ENCODE measurements around the gene CACNA2D3. TPM values are rescaled to one million over a fixed set of nuclear protein-coding genes. Genes with fewer than 3 reads are reported as not detected.

CACNA2D3 gene
- total RNA-seq, 2 experiments from 2014 or later = not detected

DNA sequence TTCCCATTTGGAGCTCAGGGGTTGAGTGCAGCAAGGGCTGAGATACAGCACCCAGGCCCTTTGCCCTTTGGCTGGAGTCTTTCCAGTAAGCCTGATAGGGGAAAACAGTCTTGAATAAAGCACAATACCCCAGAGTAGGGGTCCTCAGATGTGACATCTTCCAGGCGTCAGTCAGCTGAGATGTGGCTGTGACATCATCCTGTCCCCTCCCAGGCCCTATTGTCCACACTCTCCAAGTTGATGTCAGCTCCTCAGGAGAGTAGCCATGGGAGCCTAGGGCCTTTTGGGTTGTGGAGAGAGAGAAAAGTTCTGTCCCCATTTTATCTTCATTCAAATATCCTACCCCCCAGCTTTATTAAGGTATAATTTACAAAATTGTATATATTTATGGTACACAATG is 92.5 kb downstream of the CACNA2D3 start:
- POLR2A ChIA-PET = no interaction called here
- H3K9me3 Mint-ChIP-seq = peaks cover 7% of the 10 kb centered on the region
- no peak for DNase-seq
- no peaks in the 10 kb centered on the region for H3K4me1 Mint-ChIP-seq (ENCODE audit: low read depth)
- H3K27ac Mint-ChIP-seq = no peak overlapping the region
- H3K27me3 Mint-ChIP-seq = no peaks in the 10 kb centered on the region
- H3K36me3 Mint-ChIP-seq = no peaks in the 10 kb centered on the region
- CTCF ChIA-PET = no interaction called here
- intact Hi-C loops (cut with micrococcal nuclease) = no loop called here
- no peak overlapping the region for H3K4me3 Mint-ChIP-seq

DNA sequence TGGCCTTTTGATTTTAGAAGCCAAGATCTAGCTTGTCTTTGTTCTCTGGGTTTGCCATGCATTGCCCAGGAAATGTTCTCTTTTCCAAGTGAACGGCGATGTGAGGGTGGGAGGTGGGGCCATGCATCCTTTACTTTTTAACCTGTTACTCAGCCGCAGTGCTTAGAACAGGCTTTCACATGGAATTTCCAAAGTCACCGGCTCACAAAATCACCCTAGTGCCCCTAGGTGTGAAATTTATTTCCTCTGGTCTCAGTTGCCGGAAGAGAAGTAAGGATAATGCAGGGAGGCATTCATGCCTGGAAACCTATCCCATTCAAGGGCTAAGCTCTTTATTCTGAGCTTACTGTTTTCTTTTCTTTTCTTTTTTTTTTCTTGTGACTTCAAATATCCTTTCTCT is 93.2 kb downstream of the CACNA2D3 start:
- H3K4me3 Mint-ChIP-seq = no peak overlapping the region
- DNase-seq = no peak
- no peaks in the 10 kb centered on the region for H3K36me3 Mint-ChIP-seq
- H3K4me1 Mint-ChIP-seq (ENCODE audit: low read depth) = no peaks in the 10 kb centered on the region
- ChIA-PET CTCF (no interaction called here), POLR2A (no interaction called here)
- intact Hi-C loops (cut with micrococcal nuclease) = no loop called here
- H3K9me3 Mint-ChIP-seq = peaks cover 7% of the 10 kb centered on the region
- no peaks in the 10 kb centered on the region for H3K27me3 Mint-ChIP-seq
- H3K27ac Mint-ChIP-seq = no peak overlapping the region

DNA sequence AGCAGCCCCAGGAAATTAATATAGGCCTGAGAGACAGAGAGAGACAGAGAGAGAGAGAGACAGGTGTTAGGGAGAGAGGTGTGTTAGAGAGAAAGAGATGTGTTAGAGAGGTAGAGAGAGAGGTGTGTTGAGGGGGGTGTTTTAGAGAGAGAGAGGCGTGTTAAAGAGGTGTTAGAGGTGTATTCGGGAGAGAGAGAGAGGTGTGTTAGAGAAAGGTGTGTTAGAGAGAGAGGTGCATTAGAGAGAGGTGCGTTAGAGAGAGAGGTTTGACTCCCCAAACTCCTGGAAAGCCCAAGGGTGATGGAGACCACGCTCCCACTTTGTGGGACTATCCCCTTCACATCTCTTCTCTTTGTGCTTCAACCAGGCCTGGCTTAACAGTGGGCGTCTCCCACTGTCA is 95.5 kb downstream of the CACNA2D3 start:
- ChIA-PET CTCF (no interaction called here), POLR2A (no interaction called here)
- Mint-ChIP-seq H3K4me3 (no peak overlapping the region), H3K4me1 (ENCODE audit: low read depth) (no peaks in the 10 kb centered on the region), H3K27me3 (no peaks in the 10 kb centered on the region), H3K27ac (no peak overlapping the region), H3K9me3 (no peaks in the 10 kb centered on the region), H3K36me3 (no peaks in the 10 kb centered on the region)
- intact Hi-C loops (cut with micrococcal nuclease) = no loop called here
- DNase-seq = no peak

DNA sequence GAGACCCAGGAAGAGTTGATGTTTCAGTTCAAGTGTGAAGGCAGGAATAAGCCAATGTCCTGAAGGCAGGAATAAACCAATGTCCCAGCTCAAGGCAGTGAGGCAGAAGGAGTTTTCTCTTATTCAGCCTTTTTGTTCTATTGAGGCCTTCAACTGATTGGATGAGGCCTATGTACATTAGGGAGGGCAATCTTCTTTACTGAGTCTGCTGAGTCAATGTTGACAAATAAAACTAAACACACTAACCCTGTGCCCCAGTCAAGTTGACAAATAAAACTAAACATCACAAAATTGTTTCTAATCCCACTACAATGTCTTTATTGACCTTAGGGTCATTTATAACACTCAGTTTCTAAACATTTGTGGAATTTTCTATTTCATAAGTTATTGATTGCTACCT is 100.0 kb downstream of the CACNA2D3 start:
- H3K4me3 Mint-ChIP-seq = no peak overlapping the region
- intact Hi-C loops (cut with micrococcal nuclease) = no loop called here
- no peaks in the 10 kb centered on the region for H3K36me3 Mint-ChIP-seq
- no peak for DNase-seq
- no peaks in the 10 kb centered on the region for H3K4me1 Mint-ChIP-seq (ENCODE audit: low read depth)
- ChIA-PET POLR2A (no interaction called here), CTCF (no interaction called here)
- H3K27ac Mint-ChIP-seq = no peak overlapping the region
- H3K27me3 Mint-ChIP-seq = no peaks in the 10 kb centered on the region
- H3K9me3 Mint-ChIP-seq = no peaks in the 10 kb centered on the region

DNA sequence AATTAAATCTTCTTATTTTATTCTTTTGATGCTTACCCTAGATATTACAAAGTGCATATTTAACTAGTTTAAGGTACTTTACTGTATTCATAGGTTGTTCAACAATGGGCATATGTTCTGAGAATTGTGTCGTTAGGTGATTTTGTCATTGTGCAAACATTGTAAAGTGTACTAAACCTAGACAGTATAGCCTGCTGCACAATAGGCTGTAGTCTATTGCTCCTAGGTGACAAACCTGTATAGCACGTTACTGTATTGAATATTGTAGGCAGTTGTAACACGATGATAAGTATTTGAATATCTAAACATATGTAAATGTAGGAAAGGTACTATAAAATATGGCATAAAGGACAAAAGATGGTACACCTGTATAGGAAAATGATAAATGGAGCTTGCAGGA is 100.7 kb downstream of the CACNA2D3 start:
- POLR2A ChIA-PET = no interaction called here
- intact Hi-C loops (cut with micrococcal nuclease) = no loop called here
- Mint-ChIP-seq H3K4me3 (no peak overlapping the region), H3K9me3 (no peaks in the 10 kb centered on the region), H3K27ac (no peak overlapping the region), H3K4me1 (ENCODE audit: low read depth) (no peaks in the 10 kb centered on the region), H3K36me3 (no peaks in the 10 kb centered on the region), H3K27me3 (no peaks in the 10 kb centered on the region)
- CTCF ChIA-PET = no interaction called here
- DNase-seq = no peak

DNA sequence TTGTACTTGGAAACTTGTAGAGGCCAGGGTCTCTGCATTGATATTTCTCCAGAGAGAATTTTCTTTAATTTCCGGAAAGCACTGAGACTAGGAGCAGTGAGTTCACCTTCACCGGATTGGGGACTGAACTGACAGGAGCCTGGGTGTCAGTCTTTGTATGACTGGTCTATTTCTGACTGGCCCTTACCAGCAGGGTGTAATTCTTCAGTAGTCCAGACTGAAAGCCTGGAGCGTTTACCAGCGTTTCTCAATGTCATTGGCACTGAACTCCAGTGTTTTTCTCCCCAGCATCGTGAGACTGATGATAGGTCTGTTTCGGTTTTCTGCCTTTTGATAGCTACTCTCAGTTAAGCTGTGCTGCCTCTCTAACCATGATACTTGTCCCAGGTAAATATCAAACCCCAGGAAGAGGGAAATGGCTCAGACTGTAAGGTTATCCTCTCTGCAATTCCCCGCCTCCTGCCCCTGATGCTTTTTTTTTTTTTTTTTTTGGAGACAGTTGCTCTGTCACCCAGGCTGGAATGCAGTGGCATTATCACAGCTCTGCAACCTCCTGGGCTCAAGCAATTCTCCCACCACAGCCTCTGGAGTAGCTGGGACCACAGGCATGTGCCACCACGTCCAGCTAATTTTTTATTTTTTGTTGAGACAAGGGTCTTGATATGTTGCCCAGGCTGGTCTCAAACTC is 103.6 kb downstream of the CACNA2D3 start:
- Mint-ChIP-seq H3K36me3 (no peaks in the 10 kb centered on the region), H3K4me3 (no peak overlapping the region), H3K27me3 (no peaks in the 10 kb centered on the region), H3K9me3 (no peaks in the 10 kb centered on the region), H3K27ac (no peak overlapping the region), H3K4me1 (ENCODE audit: low read depth) (no peaks in the 10 kb centered on the region)
- ChIA-PET POLR2A (no interaction called here), CTCF (no interaction called here)
- intact Hi-C loops (cut with micrococcal nuclease) = no loop called here
- no peak for DNase-seq

DNA sequence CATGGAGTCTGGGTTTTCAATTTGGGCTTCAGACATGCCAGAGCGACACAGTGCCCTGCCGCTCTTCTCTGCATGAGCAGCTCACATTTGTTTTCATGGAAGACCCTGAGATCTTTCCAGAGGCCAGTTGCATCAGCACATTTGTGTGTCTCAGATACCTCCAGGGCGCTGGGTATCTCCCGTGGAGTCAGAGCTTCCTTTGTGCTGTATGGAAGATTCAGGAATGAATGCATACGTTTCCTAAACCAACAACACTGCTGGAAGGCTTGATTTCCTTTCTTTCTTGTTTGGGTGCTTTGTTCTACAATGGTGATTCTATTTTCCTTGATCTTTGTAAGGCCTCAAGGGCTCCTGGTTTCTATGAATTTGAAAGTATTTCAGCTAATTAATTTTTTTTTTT is 106.5 kb downstream of the CACNA2D3 start:
- POLR2A ChIA-PET = no interaction called here
- intact Hi-C loops (cut with micrococcal nuclease) = no loop called here
- Mint-ChIP-seq H3K4me3 (no peak overlapping the region), H3K36me3 (no peaks in the 10 kb centered on the region), H3K27me3 (no peaks in the 10 kb centered on the region), H3K27ac (no peak overlapping the region), H3K9me3 (no peaks in the 10 kb centered on the region), H3K4me1 (ENCODE audit: low read depth) (no peaks in the 10 kb centered on the region)
- DNase-seq = no peak
- CTCF ChIA-PET = no interaction called here

DNA sequence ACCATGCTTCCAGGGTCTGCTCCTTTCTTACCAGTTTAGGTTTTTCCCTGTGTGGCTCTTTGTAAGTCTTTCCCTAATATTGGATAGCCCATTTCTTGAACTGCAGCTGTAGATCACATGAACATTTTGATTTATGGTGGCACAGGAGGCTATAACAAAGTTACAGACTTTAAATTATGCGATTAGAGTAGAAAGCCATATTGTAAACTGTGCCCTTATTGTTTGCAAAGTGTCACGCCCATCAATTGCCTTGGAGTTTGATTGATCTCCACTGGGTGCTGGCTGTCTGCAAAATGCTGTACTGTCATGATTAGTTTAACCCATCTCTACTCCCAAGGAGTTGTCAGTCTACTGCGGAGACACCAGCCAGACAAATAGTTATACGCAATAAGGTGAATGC is 110.3 kb downstream of the CACNA2D3 start:
- no peak overlapping the region for H3K27ac Mint-ChIP-seq
- intact Hi-C loops (cut with micrococcal nuclease) = no loop called here
- no peak overlapping the region for H3K4me3 Mint-ChIP-seq
- H3K27me3 Mint-ChIP-seq = no peaks in the 10 kb centered on the region
- DNase-seq = no peak
- POLR2A ChIA-PET = no interaction called here
- H3K9me3 Mint-ChIP-seq = no peaks in the 10 kb centered on the region
- CTCF ChIA-PET = no interaction called here
- no peaks in the 10 kb centered on the region for H3K4me1 Mint-ChIP-seq (ENCODE audit: low read depth)
- H3K36me3 Mint-ChIP-seq = no peaks in the 10 kb centered on the region

DNA sequence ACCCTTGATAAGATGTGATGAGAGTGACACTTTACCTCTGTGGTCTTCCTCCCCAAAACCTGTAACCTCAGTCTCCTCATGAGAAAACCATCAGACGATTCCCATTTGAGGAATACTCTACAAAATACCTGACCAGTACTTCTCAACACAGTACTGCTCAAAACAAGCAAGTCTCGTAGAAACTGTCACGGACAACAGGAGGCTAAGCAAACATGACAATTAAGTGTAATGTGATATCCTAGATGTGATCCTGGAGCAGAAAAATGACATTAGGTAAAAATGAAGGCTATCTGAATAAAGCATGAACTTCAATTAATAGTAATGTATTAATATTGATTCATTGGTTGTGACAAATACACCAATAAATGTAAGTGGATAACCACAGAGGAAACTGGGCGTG is 113.6 kb downstream of the CACNA2D3 start:
- H3K36me3 Mint-ChIP-seq = no peaks in the 10 kb centered on the region
- POLR2A ChIA-PET = no interaction called here
- H3K4me3 Mint-ChIP-seq = no peak overlapping the region
- H3K4me1 Mint-ChIP-seq (ENCODE audit: low read depth) = no peaks in the 10 kb centered on the region
- intact Hi-C loops (cut with micrococcal nuclease) = no loop called here
- DNase-seq = no peak
- no peak overlapping the region for H3K27ac Mint-ChIP-seq
- H3K27me3 Mint-ChIP-seq = no peaks in the 10 kb centered on the region
- CTCF ChIA-PET = no interaction called here
- no peaks in the 10 kb centered on the region for H3K9me3 Mint-ChIP-seq

DNA sequence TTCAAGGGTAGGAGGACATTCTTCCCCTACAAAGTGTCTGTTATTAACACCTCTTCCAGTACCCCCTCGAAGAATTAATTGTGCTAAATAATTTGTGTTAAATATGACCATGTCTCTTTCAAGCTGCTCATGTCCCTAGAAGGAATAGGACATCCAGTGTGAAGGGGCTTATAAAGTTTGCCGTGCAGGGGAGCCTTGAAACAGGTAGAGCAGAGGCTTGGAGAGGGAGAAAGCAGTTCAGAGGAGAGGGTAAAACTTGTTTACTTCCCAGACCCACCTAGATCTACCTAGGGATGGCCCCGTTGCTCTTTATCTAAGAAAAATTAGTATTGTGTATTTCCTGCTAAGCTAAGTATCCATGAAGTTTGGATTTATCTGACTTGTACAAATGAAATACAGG is 114.8 kb downstream of the CACNA2D3 start:
- no peak overlapping the region for H3K27ac Mint-ChIP-seq
- no peaks in the 10 kb centered on the region for H3K9me3 Mint-ChIP-seq
- H3K4me1 Mint-ChIP-seq (ENCODE audit: low read depth) = no peaks in the 10 kb centered on the region
- no peak for DNase-seq
- H3K36me3 Mint-ChIP-seq = no peaks in the 10 kb centered on the region
- CTCF ChIA-PET = no interaction called here
- no peaks in the 10 kb centered on the region for H3K27me3 Mint-ChIP-seq
- intact Hi-C loops (cut with micrococcal nuclease) = no loop called here
- POLR2A ChIA-PET = no interaction called here
- H3K4me3 Mint-ChIP-seq = no peak overlapping the region

DNA sequence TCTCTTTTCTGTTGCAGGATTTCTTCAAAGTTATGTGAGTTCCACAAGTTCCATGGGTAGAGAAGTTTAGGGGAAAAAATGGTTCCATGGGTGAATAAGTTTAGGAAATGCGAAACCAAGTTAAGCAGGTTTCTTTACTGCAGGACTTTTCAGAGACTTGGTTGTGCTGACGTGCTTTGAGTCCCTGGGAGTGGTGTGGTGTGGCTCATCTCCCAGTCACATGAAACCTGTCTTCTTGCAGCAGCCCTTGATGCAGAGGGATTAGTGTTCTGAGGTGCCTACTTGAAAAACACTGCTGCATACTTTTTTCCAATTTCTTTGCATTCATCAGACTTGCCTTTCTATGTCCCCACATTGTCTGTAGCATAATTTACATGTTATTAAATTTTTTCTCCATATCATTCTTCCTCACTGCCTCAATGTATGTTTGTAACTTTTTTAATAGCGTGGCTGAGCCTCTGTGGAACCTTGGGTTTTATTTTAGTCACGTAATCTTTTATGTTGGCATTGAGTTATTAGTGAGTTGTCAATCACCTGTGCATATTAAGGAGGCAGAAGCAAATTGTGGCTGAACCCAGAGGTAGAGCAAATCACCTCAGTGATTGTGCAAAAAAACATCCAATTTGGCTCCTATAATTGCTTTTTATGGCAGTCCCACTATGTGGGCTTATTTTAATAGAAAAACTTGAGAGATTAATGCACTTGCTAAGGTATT is 115.6 kb downstream of the CACNA2D3 start:
- Mint-ChIP-seq H3K4me3 (no peak overlapping the region), H3K9me3 (no peaks in the 10 kb centered on the region), H3K27me3 (no peaks in the 10 kb centered on the region), H3K36me3 (no peaks in the 10 kb centered on the region), H3K27ac (no peak overlapping the region), H3K4me1 (ENCODE audit: low read depth) (no peaks in the 10 kb centered on the region)
- ChIA-PET CTCF (no interaction called here), POLR2A (no interaction called here)
- intact Hi-C loops (cut with micrococcal nuclease) = no loop called here
- DNase-seq = no peak

DNA sequence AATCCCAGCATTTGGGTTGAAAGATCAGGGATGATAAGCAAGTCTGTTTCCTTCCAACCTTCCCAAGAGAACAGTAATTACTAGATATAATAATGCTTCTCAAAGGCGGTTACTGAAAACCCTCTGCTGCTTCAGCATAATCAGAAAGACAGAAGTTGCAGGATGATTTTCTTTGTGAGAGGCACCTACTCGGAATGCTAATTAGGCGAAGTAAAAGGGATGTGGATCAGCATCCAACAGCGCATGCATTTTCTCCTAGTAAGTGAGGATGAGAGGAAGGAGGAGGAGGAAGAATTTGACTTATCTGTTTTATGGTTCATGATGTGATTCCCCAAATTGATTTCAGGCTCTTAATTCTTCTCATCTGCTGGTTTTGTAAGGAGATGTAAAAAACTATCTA is 118.0 kb downstream of the CACNA2D3 start:
- POLR2A ChIA-PET = no interaction called here
- H3K4me3 Mint-ChIP-seq = no peak overlapping the region
- H3K27ac Mint-ChIP-seq = no peak overlapping the region
- CTCF ChIA-PET = no interaction called here
- H3K9me3 Mint-ChIP-seq = no peaks in the 10 kb centered on the region
- DNase-seq = no peak
- no peaks in the 10 kb centered on the region for H3K4me1 Mint-ChIP-seq (ENCODE audit: low read depth)
- no peaks in the 10 kb centered on the region for H3K27me3 Mint-ChIP-seq
- intact Hi-C loops (cut with micrococcal nuclease) = no loop called here
- H3K36me3 Mint-ChIP-seq = no peaks in the 10 kb centered on the region

DNA sequence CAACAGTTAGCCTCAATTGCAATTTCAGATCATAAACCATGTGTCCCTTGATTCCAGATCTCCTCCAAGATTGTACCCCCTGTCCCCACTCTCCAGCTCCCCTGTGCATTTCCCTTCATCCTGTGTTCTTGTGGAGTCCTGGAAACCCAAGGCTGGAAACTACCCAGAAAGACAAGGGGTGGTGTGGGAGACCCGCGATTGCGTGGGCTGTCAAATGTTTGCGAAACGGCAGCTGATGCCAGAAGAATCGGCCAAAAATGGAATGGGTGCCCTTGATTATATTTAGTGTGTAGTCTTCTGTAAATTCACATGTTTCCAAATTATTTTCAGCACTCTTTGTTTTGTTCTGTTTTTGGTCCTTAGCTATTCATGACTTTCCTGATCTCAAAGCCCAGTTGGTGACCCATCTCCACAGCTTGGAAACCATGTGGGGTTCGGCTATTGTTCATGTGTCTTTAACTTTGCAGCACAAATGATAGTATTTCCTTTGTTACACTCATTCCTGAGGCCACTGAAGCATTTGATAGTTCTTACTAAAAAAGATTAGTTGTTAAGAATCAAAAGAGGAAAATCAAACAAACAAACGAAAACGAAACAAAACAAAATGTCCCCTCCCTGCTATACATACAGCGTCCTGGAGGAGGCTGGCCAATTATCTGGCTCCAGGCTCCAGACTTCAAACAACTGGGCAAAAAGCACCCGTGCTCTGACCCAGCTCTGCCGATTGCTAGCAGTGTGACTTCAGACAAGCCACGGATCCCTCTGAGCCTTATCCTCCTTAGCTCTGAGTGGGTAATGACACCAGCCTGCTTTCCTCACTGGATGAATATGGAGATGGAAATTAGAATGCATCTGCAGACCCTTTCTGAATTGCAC is 120.9 kb downstream of the CACNA2D3 start:
- H3K9me3 Mint-ChIP-seq = peaks cover 2% of the 10 kb centered on the region
- no peak overlapping the region for H3K27ac Mint-ChIP-seq
- H3K27me3 Mint-ChIP-seq = no peaks in the 10 kb centered on the region
- H3K4me1 Mint-ChIP-seq (ENCODE audit: low read depth) = no peaks in the 10 kb centered on the region
- intact Hi-C loops (cut with micrococcal nuclease) = no loop called here
- DNase-seq = no peak
- ChIA-PET POLR2A (no interaction called here), CTCF (no interaction called here)
- no peak overlapping the region for H3K4me3 Mint-ChIP-seq
- no peaks in the 10 kb centered on the region for H3K36me3 Mint-ChIP-seq

Data from activated CD4-positive, alpha-beta memory T cell treated with anti-CD3 and anti-CD28 coated beads for 36 hours (primary cell).